ENCODE results near the gene WWOX. TPM values are rescaled to one million over a fixed set of nuclear protein-coding genes. Genes with fewer than 3 reads are reported as not detected.

The WWOX gene
- total and polyA plus RNA-seq, 3 donors from 2014 or later = 20.6 to 76.7 (median 64.1) TPM

DNA sequence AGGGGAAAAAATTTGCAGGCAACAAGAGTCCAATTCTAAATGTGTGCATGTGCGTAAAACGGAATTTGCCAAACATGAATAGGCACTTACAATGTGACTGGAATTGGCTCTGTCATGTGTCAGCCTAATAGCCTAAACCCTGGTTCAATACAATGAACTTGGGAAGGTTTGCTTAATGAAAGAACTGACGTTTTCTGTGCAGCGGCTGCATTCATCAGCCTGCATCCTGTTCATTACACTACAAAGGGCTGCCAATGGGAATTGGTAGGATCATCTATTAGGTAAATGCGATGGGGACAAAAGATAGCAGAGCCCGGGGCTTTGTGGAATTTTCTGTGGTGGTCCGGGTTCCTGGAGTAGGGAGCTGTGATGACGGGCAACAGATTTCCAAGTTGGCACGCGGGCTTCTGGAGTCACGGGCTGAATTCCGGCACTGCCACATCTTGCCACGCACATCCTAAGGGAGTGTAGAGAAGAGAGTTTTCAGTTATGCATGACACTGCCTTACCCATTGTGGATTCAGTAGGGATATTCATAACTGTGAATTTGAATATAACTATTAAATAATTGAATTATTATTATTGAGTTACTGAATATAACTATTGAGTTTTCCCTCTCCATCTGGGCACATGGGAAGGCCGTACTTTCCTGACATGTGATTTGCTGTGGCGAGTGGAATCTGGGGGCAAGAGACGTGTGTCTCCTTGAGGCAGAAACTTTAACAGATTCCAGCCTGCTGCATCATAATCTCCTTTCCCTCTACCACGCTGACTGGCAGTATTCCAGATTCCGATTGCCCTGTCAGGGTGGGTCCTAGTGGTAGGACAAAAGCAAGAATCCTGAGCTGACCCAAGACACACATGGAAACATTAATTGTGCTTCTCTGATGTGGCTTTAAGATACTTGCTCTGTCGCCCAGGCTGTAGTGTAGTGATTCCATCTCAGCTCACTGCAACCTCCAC is 565.6 kb downstream of the WWOX start:
- WGBS, 2 donors = 92% methylated on average over 19 of the region's 19 CpGs
- no peak for DNase-seq
- Histone ChIP-seq H3K4me1 (no peaks in the 10 kb centered on the region), H3K27ac (no peak overlapping the region), H3K27me3 (no peaks in the 10 kb centered on the region), H3K36me3 (ENCODE audit: low read depth, missing control alignments) (no peaks in the 10 kb centered on the region), H3K9me3 (no peaks in the 10 kb centered on the region), H3K4me3 (no peak overlapping the region)
- TF ChIP-seq POLR2A (IDR thresholded peaks at IDR 0.05) = no peak
- no peak for TF ChIP-seq CTCF (IDR thresholded peaks at IDR 0.05)
- intact Hi-C loops (cut with DNase I; ENCODE audit: low total_unique reads) = no loop called here

DNA sequence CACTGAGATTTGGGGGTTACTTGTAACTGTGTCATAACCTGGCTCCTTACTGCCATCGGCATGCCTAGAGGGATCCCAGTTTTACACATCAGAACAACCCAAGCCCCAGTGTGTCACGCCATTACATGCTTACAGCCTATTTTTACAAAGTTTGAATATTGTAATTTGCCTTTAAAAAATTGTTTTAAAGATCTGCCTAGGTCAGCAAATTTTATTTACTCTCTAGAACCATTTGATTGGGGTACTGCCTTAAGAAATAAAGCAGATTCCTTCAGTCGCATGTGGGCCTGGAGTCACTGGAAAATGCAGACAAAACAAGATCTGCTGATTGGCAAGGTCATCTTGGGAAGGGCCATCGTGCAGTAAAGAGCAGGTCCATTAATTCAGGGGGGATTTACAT is 566.9 kb downstream of the WWOX start:
- Histone ChIP-seq H3K36me3 (ENCODE audit: low read depth, missing control alignments) (no peaks in the 10 kb centered on the region), H3K4me3 (no peak overlapping the region), H3K9me3 (no peaks in the 10 kb centered on the region), H3K4me1 (no peaks in the 10 kb centered on the region), H3K27me3 (no peaks in the 10 kb centered on the region), H3K27ac (no peak overlapping the region)
- TF ChIP-seq POLR2A (IDR thresholded peaks at IDR 0.05) (no peak), CTCF (IDR thresholded peaks at IDR 0.05) (no peak)
- intact Hi-C loops (cut with DNase I; ENCODE audit: low total_unique reads) = no loop called here
- WGBS, 2 donors = 80 to 85% methylated on average over 4 of the region's 4 CpGs
- DNase-seq = no peak

DNA sequence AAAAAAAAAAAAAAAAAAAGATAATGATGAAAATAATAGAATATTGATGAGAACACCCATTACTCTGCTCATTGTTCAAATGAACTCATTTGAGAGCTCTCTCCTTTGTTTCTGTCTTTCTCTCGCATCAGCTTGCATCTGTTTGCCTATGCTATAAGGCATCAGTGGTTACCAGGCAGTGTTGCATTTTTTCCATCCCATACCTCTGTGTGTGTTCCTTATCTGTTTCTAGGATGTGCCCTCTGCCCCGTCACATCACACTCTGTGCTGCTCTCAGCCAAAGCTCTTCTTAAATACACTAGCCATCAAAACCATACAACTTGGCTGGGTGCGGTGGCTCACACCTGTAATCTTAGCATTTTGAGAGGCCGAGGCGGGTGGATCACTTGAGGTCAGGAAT is 568.2 kb downstream of the WWOX start:
- intact Hi-C loops (cut with DNase I; ENCODE audit: low total_unique reads) = no loop called here
- Histone ChIP-seq H3K27me3 (no peaks in the 10 kb centered on the region), H3K9me3 (no peaks in the 10 kb centered on the region), H3K27ac (no peak overlapping the region), H3K4me3 (no peak overlapping the region), H3K36me3 (ENCODE audit: low read depth, missing control alignments) (no peaks in the 10 kb centered on the region), H3K4me1 (no peaks in the 10 kb centered on the region)
- no peak for TF ChIP-seq POLR2A (IDR thresholded peaks at IDR 0.05)
- TF ChIP-seq CTCF (IDR thresholded peaks at IDR 0.05) = no peak
- WGBS, 2 donors = 94 to 98% methylated on average over 5 of the region's 5 CpGs
- no peak for DNase-seq

DNA sequence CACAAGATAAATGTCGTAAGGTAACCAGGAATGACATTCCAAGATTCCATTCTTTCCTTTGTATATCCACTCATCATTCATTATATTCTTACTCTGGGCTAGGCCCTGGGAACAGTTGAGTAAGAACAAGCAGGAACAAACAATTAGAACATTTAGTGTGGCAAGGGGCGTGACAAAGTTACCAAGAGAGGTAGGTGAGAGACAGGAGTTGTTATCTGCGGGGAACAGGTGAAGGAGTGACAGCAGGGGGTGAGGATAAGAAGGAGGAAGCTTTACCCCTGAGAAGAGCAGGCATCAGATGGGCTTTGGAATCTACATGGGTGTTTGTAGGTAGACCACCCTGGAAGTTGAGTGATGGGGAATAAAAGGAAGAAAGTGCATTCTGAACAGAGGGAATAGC is 568.9 kb downstream of the WWOX start:
- no peak overlapping the region for H3K4me3 ChIP-seq
- intact Hi-C loops (cut with DNase I; ENCODE audit: low total_unique reads) = no loop called here
- H3K9me3 ChIP-seq = no peaks in the 10 kb centered on the region
- H3K27ac ChIP-seq = no peak overlapping the region
- 96 to 98% methylated on average over 3 of the region's 3 CpGs for WGBS, 2 donors
- no peak for DNase-seq
- H3K4me1 ChIP-seq = no peaks in the 10 kb centered on the region
- TF ChIP-seq CTCF (IDR thresholded peaks at IDR 0.05) (no peak), POLR2A (IDR thresholded peaks at IDR 0.05) (no peak)
- no peaks in the 10 kb centered on the region for H3K36me3 ChIP-seq (ENCODE audit: low read depth, missing control alignments)
- H3K27me3 ChIP-seq = no peaks in the 10 kb centered on the region
